ENCODE results near the gene MCCC2.
"Not testable (repeated sequence)": the region's sequence is repeated elsewhere in the genome, so short reads cannot be mapped to it uniquely, and the experiment has no call there.

MCCC2 gene

GRCh38 chr5:71563161-71563560 is 24.0 kb upstream of the MCCC2 start:
- Histone ChIP-seq H3K27me3 (ENCODE audit: insufficient read depth, low read depth) (no peaks in the 10 kb centered on the region), H3K9ac (no peak overlapping the region), H3K4me3 (IDR thresholded peaks at IDR 0.05; ENCODE audit: insufficient read depth, low read depth, low read length) (no peak overlapping the region), H3K4me2 (no peak overlapping the region), H2AFZ (ENCODE audit: low read depth) (no peak overlapping the region), H3K27ac (no peak overlapping the region), H3K79me2 (ENCODE audit: insufficient read depth, low read depth) (no peaks in the 10 kb centered on the region), H4K20me1 (ENCODE audit: insufficient read depth) (no peaks in the 10 kb centered on the region), H3K4me1 (ENCODE audit: low read depth, poor library complexity, severe bottlenecking) (peaks cover 16% of the 10 kb centered on the region), H3K36me3 (ENCODE audit: insufficient read depth) (no peaks in the 10 kb centered on the region; the same call in 1 of the 2 replicates)
- no peak for TF ChIP-seq CTCF (conservative IDR thresholded peaks at IDR 0.05; ENCODE audit: low read depth, low read length)

- H3K4me1 ChIP-seq (ENCODE audit: low read depth, poor library complexity, severe bottlenecking): peaks cover 16% of the 10 kb centered on the region
Observed at GRCh38 chr5:71564895-71565294, 22.2 kb upstream of the MCCC2 start.

GRCh38 chr5:71569748-71570509 is 17.2 kb upstream of the MCCC2 start:
- H3K27me3 ChIP-seq (ENCODE audit: insufficient read depth, low read depth): no peaks in the 10 kb centered on the region
- H2AFZ ChIP-seq (ENCODE audit: low read depth): no peak overlapping the region
- no peaks in the 10 kb centered on the region for H3K79me2 ChIP-seq (ENCODE audit: insufficient read depth, low read depth)
- peaks cover 2% of the 10 kb centered on the region for H3K4me1 ChIP-seq (ENCODE audit: low read depth, poor library complexity, severe bottlenecking)
- H4K20me1 ChIP-seq (ENCODE audit: insufficient read depth): no peaks in the 10 kb centered on the region
- H3K4me2 ChIP-seq: no peak overlapping the region
- no peak overlapping the region for H3K4me3 ChIP-seq (IDR thresholded peaks at IDR 0.05; ENCODE audit: insufficient read depth, low read depth, low read length)
- H3K9ac ChIP-seq: no peak overlapping the region
- TF ChIP-seq CTCF (conservative IDR thresholded peaks at IDR 0.05; ENCODE audit: low read depth, low read length): no peak
- H3K36me3 ChIP-seq (ENCODE audit: insufficient read depth): no peaks in the 10 kb centered on the region; the same call in 1 of the 2 replicates
- H3K27ac ChIP-seq: no peak overlapping the region

More at GRCh38 chr5:71564895-71565294, 22.2 kb upstream of the MCCC2 start:
- Histone ChIP-seq H3K79me2 (ENCODE audit: insufficient read depth, low read depth) (no peaks in the 10 kb centered on the region), H3K27ac (peak overlapping the region; percentile 7; the same call in 1 of the 2 replicates), H3K4me3 (IDR thresholded peaks at IDR 0.05; ENCODE audit: insufficient read depth, low read depth, low read length) (no peak overlapping the region), H3K4me2 (0 out of 2 replicates have a peak overlapping the region, but pooled peaks have one; percentile 13), H3K36me3 (ENCODE audit: insufficient read depth) (no peaks in the 10 kb centered on the region; the same call in 1 of the 2 replicates), H2AFZ (ENCODE audit: low read depth) (no peak overlapping the region), H3K27me3 (ENCODE audit: insufficient read depth, low read depth) (no peaks in the 10 kb centered on the region), H4K20me1 (ENCODE audit: insufficient read depth) (no peaks in the 10 kb centered on the region), H3K9ac (no peak overlapping the region)
- no peak for TF ChIP-seq CTCF (conservative IDR thresholded peaks at IDR 0.05; ENCODE audit: low read depth, low read length)

GRCh38 chr5:71571811-71572210 is 15.3 kb upstream of the MCCC2 start:
- not testable (repeated sequence) for H3K27me3 ChIP-seq (ENCODE audit: insufficient read depth, low read depth); H3K79me2 ChIP-seq (ENCODE audit: insufficient read depth, low read depth); H3K9ac ChIP-seq; H4K20me1 ChIP-seq (ENCODE audit: insufficient read depth); H2AFZ ChIP-seq (ENCODE audit: low read depth); H3K4me1 ChIP-seq (ENCODE audit: low read depth, poor library complexity, severe bottlenecking); H3K36me3 ChIP-seq (ENCODE audit: insufficient read depth); H3K27ac ChIP-seq; H3K4me3 ChIP-seq (IDR thresholded peaks at IDR 0.05; ENCODE audit: insufficient read depth, low read depth, low read length); H3K4me2 ChIP-seq

- Histone ChIP-seq H3K9ac (no peak overlapping the region), H3K4me1 (ENCODE audit: low read depth, poor library complexity, severe bottlenecking) (no peaks in the 10 kb centered on the region), H3K36me3 (ENCODE audit: insufficient read depth) (no peaks in the 10 kb centered on the region), H3K27ac (no peak overlapping the region), H4K20me1 (ENCODE audit: insufficient read depth) (no peaks in the 10 kb centered on the region; the same call in 1 of the 2 replicates), H3K27me3 (ENCODE audit: insufficient read depth, low read depth) (no peaks in the 10 kb centered on the region), H3K4me2 (no peak overlapping the region), H3K4me3 (IDR thresholded peaks at IDR 0.05; ENCODE audit: insufficient read depth, low read depth, low read length) (no peak overlapping the region), H2AFZ (ENCODE audit: low read depth) (no peak overlapping the region), H3K79me2 (ENCODE audit: insufficient read depth, low read depth) (no peaks in the 10 kb centered on the region)
- no peak for TF ChIP-seq CTCF (conservative IDR thresholded peaks at IDR 0.05; ENCODE audit: low read depth, low read length)
Observed at GRCh38 chr5:71573591-71573990, 13.5 kb upstream of the MCCC2 start.

- H4K20me1 ChIP-seq (ENCODE audit: insufficient read depth); H3K4me1 ChIP-seq (ENCODE audit: low read depth, poor library complexity, severe bottlenecking); H3K27me3 ChIP-seq (ENCODE audit: insufficient read depth, low read depth); H3K4me3 ChIP-seq (IDR thresholded peaks at IDR 0.05; ENCODE audit: insufficient read depth, low read depth, low read length); H2AFZ ChIP-seq (ENCODE audit: low read depth); H3K4me2 ChIP-seq; H3K79me2 ChIP-seq (ENCODE audit: insufficient read depth, low read depth); H3K9ac ChIP-seq; H3K27ac ChIP-seq; H3K36me3 ChIP-seq (ENCODE audit: insufficient read depth): not testable (repeated sequence)
Observed at GRCh38 chr5:71575588-71575987, 11.6 kb upstream of the MCCC2 start.
